Right atrium auricular region (tissue), 2 donors: ENCODE results near the gene REV3L. TPM values are rescaled to one million over a fixed set of nuclear protein-coding genes. Genes with fewer than 3 reads are reported as not detected.
A peak's percentile ranks its signal among the peaks of the same experiment; 100 is the strongest.

ENCODE experiments used
- DNase-seq: peaks from one replicate; pipeline ENCODE4 v3.0.0-alpha.2; 2019; ENCODE audit warnings: low spot score
- H3K27ac ChIP-seq, 2 donors: fragments of 200-600 bp; sonication (generic); 1 replicate in 1 of 2; 2 replicates in 1 of 2; pipeline ENCODE4 v1.5.1; 2016 to 2019
- H3K27me3 ChIP-seq, 2 donors: fragments of 200-600 bp; sonication (generic); one replicate each; pipeline versions ENCODE4 v1.5.1 to v1.6.0; 2017 to 2019
- H3K36me3 ChIP-seq: fragments of 200-600 bp; sonication (generic); one replicate; pipeline ENCODE4 v1.5.1; 2016
- H3K4me1 ChIP-seq, 2 donors: fragments of 200-600 bp; sonication (generic); one replicate each; pipeline versions ENCODE4 v1.5.1 to v1.6.0; 2017 to 2019
- H3K4me3 ChIP-seq, 2 donors: fragments of 200-600 bp; sonication (generic); 1 replicate in 1 of 2; 2 replicates in 1 of 2; pipeline ENCODE4 v1.5.1; 2017 to 2019; ENCODE audit warnings: mild to moderate bottlenecking in 1 of 2, moderate library complexity in 1 of 2
- H3K9me3 ChIP-seq, 2 donors: fragments of 200-600 bp; sonication (generic); one replicate each; pipeline ENCODE4 v1.5.1; 2019
- total RNA-seq, 2 donors: library from RNA; depleted of rRNA; stranded (reverse); fragments of >200 nt; gene quantifications; one replicate each; pipeline ENCODE4 v1.1.0, GENCODE V29; 2016
- TF ChIP-seq, protein P1 (sequence below), 2 donors: fragments of 200-600 bp; sonication (generic); IDR thresholded peaks; one replicate each; pipeline ENCODE4 v1.5.1; 2019; ENCODE audit warnings: antibody characterized with exemption in 2 of 2

REV3L gene
- total RNA-seq, 2 donors from 2014 or later: 14.5 to 34.2 TPM

DNA sequence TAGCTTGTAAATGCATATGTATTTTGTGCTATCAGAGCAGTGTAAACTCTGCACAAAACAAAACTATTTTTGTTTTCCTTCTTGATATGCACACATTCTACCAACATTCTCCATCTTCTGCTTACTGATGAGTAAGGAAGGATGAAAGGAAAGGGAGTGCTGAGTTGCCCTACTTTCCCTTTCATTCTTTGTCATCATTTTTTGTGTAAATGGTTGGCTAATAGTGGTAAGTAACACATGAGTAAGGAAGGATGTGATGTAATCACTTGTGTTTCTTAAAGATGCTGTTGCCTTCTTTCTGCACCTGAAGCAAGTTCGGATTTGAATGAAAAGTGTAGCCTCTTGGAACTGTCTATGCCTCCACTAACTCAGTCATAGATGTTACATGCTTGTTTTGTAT lies 4.6 kb upstream of the REV3L start:
- TF ChIP-seq, protein P1, sequence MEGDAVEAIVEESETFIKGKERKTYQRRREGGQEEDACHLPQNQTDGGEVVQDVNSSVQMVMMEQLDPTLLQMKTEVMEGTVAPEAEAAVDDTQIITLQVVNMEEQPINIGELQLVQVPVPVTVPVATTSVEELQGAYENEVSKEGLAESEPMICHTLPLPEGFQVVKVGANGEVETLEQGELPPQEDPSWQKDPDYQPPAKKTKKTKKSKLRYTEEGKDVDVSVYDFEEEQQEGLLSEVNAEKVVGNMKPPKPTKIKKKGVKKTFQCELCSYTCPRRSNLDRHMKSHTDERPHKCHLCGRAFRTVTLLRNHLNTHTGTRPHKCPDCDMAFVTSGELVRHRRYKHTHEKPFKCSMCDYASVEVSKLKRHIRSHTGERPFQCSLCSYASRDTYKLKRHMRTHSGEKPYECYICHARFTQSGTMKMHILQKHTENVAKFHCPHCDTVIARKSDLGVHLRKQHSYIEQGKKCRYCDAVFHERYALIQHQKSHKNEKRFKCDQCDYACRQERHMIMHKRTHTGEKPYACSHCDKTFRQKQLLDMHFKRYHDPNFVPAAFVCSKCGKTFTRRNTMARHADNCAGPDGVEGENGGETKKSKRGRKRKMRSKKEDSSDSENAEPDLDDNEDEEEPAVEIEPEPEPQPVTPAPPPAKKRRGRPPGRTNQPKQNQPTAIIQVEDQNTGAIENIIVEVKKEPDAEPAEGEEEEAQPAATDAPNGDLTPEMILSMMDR (IDR thresholded peaks at IDR 0.05): no peak
- Histone ChIP-seq H3K4me1 (peaks cover 0 to 16% of the 10 kb centered on the region in 2 donors), H3K36me3 (no peaks in the 10 kb centered on the region), H3K4me3 (no peak overlapping the region), H3K27ac (no peak overlapping the region), H3K9me3 (no peaks in the 10 kb centered on the region), H3K27me3 (no peaks in the 10 kb centered on the region)
- DNase-seq: no peak

DNA sequence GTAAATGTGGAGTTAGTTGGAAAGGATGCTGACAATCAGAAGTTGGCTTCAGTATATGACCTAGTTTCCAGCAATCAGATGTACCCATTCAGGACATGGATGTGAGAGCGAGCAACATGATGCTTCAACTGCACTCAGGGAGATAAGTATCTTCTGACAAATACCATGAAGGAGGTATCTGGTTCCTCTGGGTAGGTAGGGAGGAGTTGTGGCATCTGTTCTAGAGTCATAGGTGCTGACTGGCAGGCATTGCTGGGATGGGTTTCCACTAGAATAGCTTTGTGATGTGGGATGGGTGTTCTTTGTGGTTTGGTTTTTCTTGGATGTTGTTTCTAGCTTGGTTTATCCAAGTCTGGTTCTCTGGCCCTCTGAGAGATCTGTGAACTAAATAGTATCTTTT lies 3.9 kb upstream of the REV3L start:
- Histone ChIP-seq H3K27ac (no peak overlapping the region), H3K36me3 (no peaks in the 10 kb centered on the region), H3K27me3 (no peaks in the 10 kb centered on the region), H3K4me1 (peaks cover 0 to 16% of the 10 kb centered on the region in 2 donors), H3K4me3 (no peak overlapping the region), H3K9me3 (no peaks in the 10 kb centered on the region)
- TF ChIP-seq, protein P1 (IDR thresholded peaks at IDR 0.05): no peak
- no peak for DNase-seq

DNA sequence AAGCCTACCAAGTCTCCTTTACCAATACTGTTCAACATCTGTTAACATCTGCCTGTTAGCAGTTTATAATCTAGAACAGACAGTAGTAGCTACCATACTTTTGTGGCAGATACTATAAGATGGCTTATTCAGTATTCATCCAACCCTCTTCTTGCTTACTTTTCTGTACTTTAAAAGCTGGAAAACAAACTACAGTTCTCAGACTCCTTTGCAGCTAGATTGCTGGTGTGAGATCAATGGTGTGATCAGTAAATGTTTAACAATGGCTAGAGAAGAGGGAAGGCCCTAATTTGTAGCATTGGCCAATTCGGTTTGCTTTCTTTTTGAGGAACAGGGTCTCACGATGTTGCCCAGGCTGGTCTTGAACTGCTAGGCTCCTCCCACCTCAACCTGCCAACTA lies 3.5 kb upstream of the REV3L start:
- Histone ChIP-seq H3K27me3 (no peaks in the 10 kb centered on the region), H3K27ac (peak overlapping the region in 1 of 2 donors; percentile 7)
- TF ChIP-seq, protein P1 (IDR thresholded peaks at IDR 0.05): no peak

DNA sequence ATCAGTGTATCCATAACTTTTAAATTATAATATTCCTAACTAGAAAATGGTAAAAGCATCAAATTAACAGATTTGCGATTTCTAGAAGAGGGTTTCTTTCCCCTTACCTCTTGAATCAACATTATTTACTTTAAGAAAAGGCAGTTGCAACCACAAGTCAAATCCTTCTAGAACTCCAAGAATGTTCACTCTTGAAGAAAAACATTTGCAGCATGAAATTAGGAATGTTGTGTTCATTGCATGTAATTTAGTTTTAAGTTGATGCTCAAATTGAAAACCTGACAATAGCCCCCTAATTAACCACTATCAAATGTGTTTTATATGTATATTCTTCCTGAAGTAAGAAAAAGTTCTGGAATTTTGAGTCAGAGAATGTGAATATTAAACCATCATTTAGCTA lies 2.3 kb upstream of the REV3L start:
- H3K4me3 ChIP-seq: no peak overlapping the region
- DNase-seq: no peak
- peaks cover 0 to 27% of the 10 kb centered on the region in 2 donors for H3K4me1 ChIP-seq
- H3K36me3 ChIP-seq: no peaks in the 10 kb centered on the region
- H3K27ac ChIP-seq: peak overlapping the region; percentile 99 to 100
- TF ChIP-seq, protein P1 (IDR thresholded peaks at IDR 0.05): no peak
- H3K27me3 ChIP-seq: no peaks in the 10 kb centered on the region
- no peaks in the 10 kb centered on the region for H3K9me3 ChIP-seq

More for the DNA sequence above, 3.5 kb upstream of the REV3L start:
- no peaks in the 10 kb centered on the region for H3K9me3 ChIP-seq
- H3K36me3 ChIP-seq: no peaks in the 10 kb centered on the region
- H3K4me3 ChIP-seq: no peak overlapping the region
- DNase-seq: no peak
- H3K4me1 ChIP-seq: peaks cover 0 to 20% of the 10 kb centered on the region in 2 donors

DNA sequence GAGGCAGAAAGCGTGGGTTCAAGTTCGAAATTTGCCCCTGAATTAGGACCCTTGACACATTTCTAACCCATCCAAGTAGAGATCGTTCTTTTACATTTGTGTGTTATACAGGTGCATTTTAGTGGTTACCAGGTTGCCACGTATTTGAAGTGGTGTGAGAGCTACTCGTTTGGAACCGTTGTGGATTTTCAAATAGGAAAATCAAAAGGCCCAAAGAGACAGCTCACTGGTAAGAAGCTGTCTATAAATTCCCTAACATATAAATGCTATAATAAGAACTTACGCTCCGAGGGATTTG lies 1.6 kb upstream of the REV3L start:
- H3K9me3 ChIP-seq: no peaks in the 10 kb centered on the region
- H3K36me3 ChIP-seq: no peaks in the 10 kb centered on the region
- peak overlapping the region; percentile 94 to 96 for H3K4me3 ChIP-seq
- TF ChIP-seq, protein P1 (IDR thresholded peaks at IDR 0.05): no peak
- peaks cover 0 to 28% of the 10 kb centered on the region in 2 donors for H3K4me1 ChIP-seq
- peak overlapping the region; percentile 99 to 100 for H3K27ac ChIP-seq
- no peaks in the 10 kb centered on the region for H3K27me3 ChIP-seq
- DNase-seq: no peak
